Glutamatergic neuron (in vitro differentiated cells): ENCODE results near the gene CD38. TPM values are rescaled to one million over a fixed set of nuclear protein-coding genes. Genes with fewer than 3 reads are reported as not detected.

Source experiments
- DNase-seq: peaks from one replicate; pipeline ENCODE4 v3.0.0; 2022
- H3K27ac Mint-ChIP-seq: one replicate; pipeline ENCODE4 v1.8.0; 2020; ENCODE audit warnings: mild to moderate bottlenecking, mixed read lengths, inconsistent platforms; ENCODE audit not compliant: unreplicated experiment
- H3K27me3 Mint-ChIP-seq: one replicate; pipeline ENCODE4 v1.8.0; 2020; ENCODE audit warnings: mild to moderate bottlenecking, moderate library complexity, mixed read lengths, inconsistent platforms; ENCODE audit not compliant: unreplicated experiment
- H3K36me3 Mint-ChIP-seq: one replicate; pipeline ENCODE4 v1.8.0; 2020; ENCODE audit warnings: mild to moderate bottlenecking, mixed read lengths, inconsistent platforms; ENCODE audit not compliant: unreplicated experiment
- H3K4me1 Mint-ChIP-seq: one replicate; pipeline ENCODE4 v1.8.0; 2020; ENCODE audit warnings: mild to moderate bottlenecking, low read depth, mixed read lengths, inconsistent platforms; ENCODE audit not compliant: unreplicated experiment
- H3K4me3 Mint-ChIP-seq: one replicate; pipeline ENCODE4 v1.8.0; 2020; ENCODE audit warnings: mild to moderate bottlenecking, mixed read lengths, inconsistent platforms; ENCODE audit not compliant: unreplicated experiment
- H3K9me3 Mint-ChIP-seq: one replicate; pipeline ENCODE4 v1.8.0; 2020; ENCODE audit warnings: mild to moderate bottlenecking, moderate library complexity, mixed read lengths, inconsistent platforms; ENCODE audit not compliant: unreplicated experiment
- total RNA-seq: library from RNA; stranded (reverse); fragmentation: NEBNext Ultra II Directional; extraction: Animal tissue kit (Norgen Biotek cat#: 25700); gene quantifications from one replicate; pipeline ENCODE4 v1.2.1, GENCODE V29; 2021; ENCODE audit not compliant: unreplicated experiment
- TF ChIP-seq, protein P1 (sequence below): fragments of 200-600 bp; sonication (generic); IDR thresholded peaks from one replicate; pipeline ENCODE4 v1.5.0; 2021; ENCODE audit not compliant: partially characterized antibody, unreplicated experiment

Gene CD38
- total RNA-seq, 1 donor from 2014 or later, result 0.37 TPM

DNA sequence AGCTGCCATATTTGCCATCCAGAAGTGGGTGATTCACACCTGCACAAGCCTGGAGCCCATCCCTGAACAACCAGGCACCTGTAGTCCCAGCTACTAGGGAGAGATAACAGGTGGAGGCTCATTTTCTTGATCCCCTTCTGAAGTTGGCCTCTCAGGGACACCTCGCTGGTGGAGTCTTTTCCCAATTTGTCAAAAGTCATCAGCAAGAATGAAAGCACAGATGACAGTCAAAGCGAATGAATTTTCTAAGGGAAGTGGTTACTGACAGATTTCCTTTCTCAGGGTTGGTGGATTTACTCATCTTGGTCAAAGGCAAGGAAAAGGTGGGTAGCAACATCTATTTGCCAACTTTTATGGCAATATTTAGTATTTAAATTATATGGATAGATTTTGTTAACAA, 123.9 kb downstream of the CD38 start:
- H3K4me3 Mint-ChIP-seq, result no peak overlapping the region
- peaks cover 9% of the 10 kb centered on the region for H3K36me3 Mint-ChIP-seq
- no peak for DNase-seq
- H3K4me1 Mint-ChIP-seq, result no peaks in the 10 kb centered on the region
- H3K9me3 Mint-ChIP-seq, result peaks cover 9% of the 10 kb centered on the region
- H3K27ac Mint-ChIP-seq, result no peak overlapping the region
- peaks cover 3% of the 10 kb centered on the region for H3K27me3 Mint-ChIP-seq
- TF ChIP-seq, protein P1, sequence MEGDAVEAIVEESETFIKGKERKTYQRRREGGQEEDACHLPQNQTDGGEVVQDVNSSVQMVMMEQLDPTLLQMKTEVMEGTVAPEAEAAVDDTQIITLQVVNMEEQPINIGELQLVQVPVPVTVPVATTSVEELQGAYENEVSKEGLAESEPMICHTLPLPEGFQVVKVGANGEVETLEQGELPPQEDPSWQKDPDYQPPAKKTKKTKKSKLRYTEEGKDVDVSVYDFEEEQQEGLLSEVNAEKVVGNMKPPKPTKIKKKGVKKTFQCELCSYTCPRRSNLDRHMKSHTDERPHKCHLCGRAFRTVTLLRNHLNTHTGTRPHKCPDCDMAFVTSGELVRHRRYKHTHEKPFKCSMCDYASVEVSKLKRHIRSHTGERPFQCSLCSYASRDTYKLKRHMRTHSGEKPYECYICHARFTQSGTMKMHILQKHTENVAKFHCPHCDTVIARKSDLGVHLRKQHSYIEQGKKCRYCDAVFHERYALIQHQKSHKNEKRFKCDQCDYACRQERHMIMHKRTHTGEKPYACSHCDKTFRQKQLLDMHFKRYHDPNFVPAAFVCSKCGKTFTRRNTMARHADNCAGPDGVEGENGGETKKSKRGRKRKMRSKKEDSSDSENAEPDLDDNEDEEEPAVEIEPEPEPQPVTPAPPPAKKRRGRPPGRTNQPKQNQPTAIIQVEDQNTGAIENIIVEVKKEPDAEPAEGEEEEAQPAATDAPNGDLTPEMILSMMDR, result no peak

DNA sequence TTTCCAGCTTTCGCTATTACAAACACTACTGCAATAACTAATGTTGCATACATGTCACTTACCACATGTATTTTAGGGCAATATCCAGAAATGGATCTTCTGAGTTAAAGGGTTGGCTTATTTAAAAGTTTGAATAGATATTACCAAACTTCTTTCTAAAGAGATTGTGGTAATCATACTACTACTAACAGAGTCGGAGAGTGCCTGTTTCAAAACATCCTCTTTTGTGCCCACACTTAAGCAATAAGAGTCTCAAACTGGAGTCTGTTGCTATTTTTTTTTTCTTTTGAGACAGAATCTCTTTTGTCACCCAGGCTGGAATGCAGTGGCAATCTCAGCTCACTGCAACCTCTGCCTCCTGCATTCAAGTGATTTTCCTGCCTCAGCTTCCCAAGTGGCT, 124.6 kb downstream of the CD38 start:
- H3K27me3 Mint-ChIP-seq, result peaks cover 3% of the 10 kb centered on the region
- no peak for DNase-seq
- no peak overlapping the region for H3K4me3 Mint-ChIP-seq
- peaks cover 9% of the 10 kb centered on the region for H3K9me3 Mint-ChIP-seq
- peaks cover 9% of the 10 kb centered on the region for H3K36me3 Mint-ChIP-seq
- TF ChIP-seq, protein P1, result no peak
- no peak overlapping the region for H3K27ac Mint-ChIP-seq
- peaks cover 2% of the 10 kb centered on the region for H3K4me1 Mint-ChIP-seq

Other genes with a start within 250 kb of the CD38 start
- 62.2 TPM for gene FBXL5, start 123.0 kb upstream of the CD38 start, total RNA-seq
- gene FAM200B, start 96.5 kb upstream of the CD38 start, total RNA-seq, result 27.4 TPM
- gene BST1, start 75.3 kb upstream of the CD38 start, total RNA-seq, result not detected
- not detected for gene FGFBP1, start 160.4 kb downstream of the CD38 start, total RNA-seq
- not detected for gene FGFBP2, start 184.8 kb downstream of the CD38 start, total RNA-seq